ENCODE data around the gene BMPR2. TPM values are rescaled to one million over a fixed set of nuclear protein-coding genes. Genes with fewer than 3 reads are reported as not detected.

The BMPR2 gene
- total and polyA plus RNA-seq, 4 donors: 4.3 to 16.2 (median 7.7) TPM

Small RNAs within 50 kb of the gene (small RNA-seq; reads per million reads assigned to genes)
- gene MTND4LP17: not detected
- gene RN7SL753P: not detected

Other genes starting within 250 kb of the BMPR2 start
- gene SUMO1, start 137.7 kb upstream of the BMPR2 start, total RNA-seq: 10 to 100 TPM; 42.7 to 51.5 TPM
- gene SUMO1, start 137.7 kb upstream of the BMPR2 start, polyA plus RNA-seq: 100 to 1,000 TPM in 1 of 2 donors, 10 to 100 TPM in 1; 51.4 to 139 TPM
- 10 to 100 TPM; 35.2 to 54.1 TPM for gene NOP58, start 110.6 kb upstream of the BMPR2 start, total RNA-seq
- gene NOP58, start 110.6 kb upstream of the BMPR2 start, polyA plus RNA-seq: 10 to 100 TPM; 20.7 to 38.4 TPM

Measured in liver (tissue), 5 donors.